MCF 10A (cell line): ENCODE measurements around the gene ABI1. TPM values are rescaled to one million over a fixed set of nuclear protein-coding genes. Genes with fewer than 3 reads are reported as not detected.

Experiments
- BruUV-seq: library from RNA; stranded (reverse); fragments of 400-500 nt; replicated peaks from 2 replicates; lab custom pipeline; 2021; lab: Mats Ljungman, UMichigan
- CTCF ChIA-PET: fragments of 300-600 bp; sonication (Branson Sonifier 250); formaldehyde crosslinking; extraction: SDS; loops from one replicate; lab custom pipeline; 2021; ENCODE audit warnings: antibody characterized with exemption, inconsistent platforms; lab: Yijun Ruan, JAX
- POLR2A ChIA-PET: fragments of 300-600, 350-650 bp; sonication (Branson Sonifier 250); formaldehyde crosslinking; extraction: SDS; loops from one replicate; lab custom pipeline; 2020; ENCODE audit warnings: antibody characterized with exemption, inconsistent platforms; lab: Yijun Ruan, JAX
- DNase-seq: peaks from one replicate; pipeline ENCODE4 v3.0.0-alpha.2; 2018; ENCODE audit not compliant: unreplicated experiment
- H3K27ac Mint-ChIP-seq: one replicate; pipeline ENCODE4 v1.8.0; 2022; ENCODE audit warnings: mild to moderate bottlenecking, low read depth, mixed read lengths; ENCODE audit not compliant: unreplicated experiment
- H3K27me3 Mint-ChIP-seq: one replicate; pipeline ENCODE4 v1.8.0; 2022; ENCODE audit warnings: mixed read lengths; ENCODE audit not compliant: insufficient read depth, unreplicated experiment
- H3K36me3 Mint-ChIP-seq: one replicate; pipeline ENCODE4 v1.8.0; 2022; ENCODE audit warnings: mild to moderate bottlenecking, moderate library complexity, mixed read lengths; ENCODE audit not compliant: insufficient read depth, unreplicated experiment
- H3K4me1 Mint-ChIP-seq: one replicate; pipeline ENCODE4 v1.8.0; 2022; ENCODE audit warnings: mixed read lengths; ENCODE audit not compliant: insufficient read depth, unreplicated experiment
- H3K4me3 Mint-ChIP-seq: one replicate; pipeline ENCODE4 v1.8.0; 2022; ENCODE audit warnings: mild to moderate bottlenecking, moderate library complexity, mixed read lengths; ENCODE audit not compliant: unreplicated experiment
- H3K9me3 Mint-ChIP-seq: one replicate; pipeline ENCODE4 v1.8.0; 2022; ENCODE audit warnings: mixed read lengths; ENCODE audit not compliant: unreplicated experiment
- CTCF ChIP-seq: fragments of 200-600 bp; IDR thresholded peaks from one replicate; pipeline ENCODE4 v1.8.0; 2022; ENCODE audit warnings: antibody characterized with exemption, mild to moderate bottlenecking; ENCODE audit not compliant: unreplicated experiment
- intact Hi-C: fragments of 100-400 bp; cut with micrococcal nuclease; formaldehyde crosslinking; loops from 2 replicates; pipeline ENCODE4 v1.14.1; 2022
- total RNA-seq: library from RNA; stranded (reverse); gene quantifications from 2 replicates; pipeline ENCODE4 v1.2.3, GENCODE V29; 2022

Gene ABI1
- total RNA-seq, 1 experiment from 2014 or later = 53.0 TPM

GRCh38 chr10:26870766-26871165 lies 10.0 kb upstream of the ABI1 start:
- peaks cover 5% of the 10 kb centered on the region for H3K36me3 Mint-ChIP-seq
- CTCF ChIA-PET = interaction anchor here (0.6 to 2.6 kb wide), 3 partner anchors 9 to 1456 kb away, joined by 3 to 10 read pairs (median 7); no protein-coding TSS in a partner anchor
- no peak overlapping the region for H3K4me3 Mint-ChIP-seq
- H3K27me3 Mint-ChIP-seq = no peaks in the 10 kb centered on the region
- no peak for TF ChIP-seq CTCF
- no TSS peak for BruUV-seq
- H3K9me3 Mint-ChIP-seq = no peaks in the 10 kb centered on the region
- POLR2A ChIA-PET = interaction anchor here (2.6 kb wide), 1 partner anchor 11 kb away, joined by 24 read pairs; the partner anchor contains the start of gene ABI1
- no peak overlapping the region for H3K27ac Mint-ChIP-seq
- intact Hi-C loops = no loop called here
- DNase-seq = no peak
- peaks cover 20% of the 10 kb centered on the region for H3K4me1 Mint-ChIP-seq

GRCh38 chr10:26869528-26869927 lies 8.8 kb upstream of the ABI1 start:
- peaks cover 20% of the 10 kb centered on the region for H3K4me1 Mint-ChIP-seq
- BruUV-seq = no TSS peak
- no peaks in the 10 kb centered on the region for H3K9me3 Mint-ChIP-seq
- peak overlapping the region; percentile 91 for H3K27ac Mint-ChIP-seq
- CTCF ChIA-PET = interaction anchor here (0.8 to 3.3 kb wide), 7 partner anchors 8 to 534 kb away, joined by 3 to 30 read pairs (median 7); no protein-coding TSS in a partner anchor
- intact Hi-C loops = loop anchor here (1.0 kb wide), 1 partner anchor 8 kb away; no protein-coding TSS in a partner anchor
- TF ChIP-seq CTCF = no peak
- DNase-seq = peak; percentile 98
- H3K36me3 Mint-ChIP-seq = peaks cover 5% of the 10 kb centered on the region
- H3K4me3 Mint-ChIP-seq = peak overlapping the region; percentile 15
- POLR2A ChIA-PET = interaction anchor here (0.8 to 2.6 kb wide), 6 partner anchors 10 to 173 kb away, joined by 3 to 24 read pairs (median 6); partner anchors contain the start of gene ABI1
- H3K27me3 Mint-ChIP-seq = no peaks in the 10 kb centered on the region

- no peak overlapping the region for H3K27ac Mint-ChIP-seq
- no peaks in the 10 kb centered on the region for H3K36me3 Mint-ChIP-seq
- intact Hi-C loops = no loop called here
- CTCF ChIA-PET = interaction anchor here (1.6 to 2.7 kb wide), 2 partner anchors 18 to 137 kb away, joined by 4 to 21 read pairs; no protein-coding TSS in a partner anchor
- H3K4me1 Mint-ChIP-seq = peaks cover 8% of the 10 kb centered on the region
- POLR2A ChIA-PET = interaction anchor here (0.6 to 3.1 kb wide), 3 partner anchors 16 to 20 kb away, joined by 3 to 15 read pairs (median 13); no protein-coding TSS in a partner anchor
- H3K4me3 Mint-ChIP-seq = no peak overlapping the region
- H3K27me3 Mint-ChIP-seq = no peaks in the 10 kb centered on the region
- TF ChIP-seq CTCF = no peak
- BruUV-seq = no TSS peak
- DNase-seq = no peak
- no peaks in the 10 kb centered on the region for H3K9me3 Mint-ChIP-seq
Measured at GRCh38 chr10:26863351-26864076, 2.8 kb upstream of the ABI1 start.
